COLO668 (cell line): ENCODE measurements around the gene ETF1.

Experiments used
- DNase-seq: peaks from one replicate; lab custom pipeline; 2025; ENCODE audit not compliant: unreplicated experiment; lab: John Stamatoyannopoulos, UW

Gene ETF1

DNA sequence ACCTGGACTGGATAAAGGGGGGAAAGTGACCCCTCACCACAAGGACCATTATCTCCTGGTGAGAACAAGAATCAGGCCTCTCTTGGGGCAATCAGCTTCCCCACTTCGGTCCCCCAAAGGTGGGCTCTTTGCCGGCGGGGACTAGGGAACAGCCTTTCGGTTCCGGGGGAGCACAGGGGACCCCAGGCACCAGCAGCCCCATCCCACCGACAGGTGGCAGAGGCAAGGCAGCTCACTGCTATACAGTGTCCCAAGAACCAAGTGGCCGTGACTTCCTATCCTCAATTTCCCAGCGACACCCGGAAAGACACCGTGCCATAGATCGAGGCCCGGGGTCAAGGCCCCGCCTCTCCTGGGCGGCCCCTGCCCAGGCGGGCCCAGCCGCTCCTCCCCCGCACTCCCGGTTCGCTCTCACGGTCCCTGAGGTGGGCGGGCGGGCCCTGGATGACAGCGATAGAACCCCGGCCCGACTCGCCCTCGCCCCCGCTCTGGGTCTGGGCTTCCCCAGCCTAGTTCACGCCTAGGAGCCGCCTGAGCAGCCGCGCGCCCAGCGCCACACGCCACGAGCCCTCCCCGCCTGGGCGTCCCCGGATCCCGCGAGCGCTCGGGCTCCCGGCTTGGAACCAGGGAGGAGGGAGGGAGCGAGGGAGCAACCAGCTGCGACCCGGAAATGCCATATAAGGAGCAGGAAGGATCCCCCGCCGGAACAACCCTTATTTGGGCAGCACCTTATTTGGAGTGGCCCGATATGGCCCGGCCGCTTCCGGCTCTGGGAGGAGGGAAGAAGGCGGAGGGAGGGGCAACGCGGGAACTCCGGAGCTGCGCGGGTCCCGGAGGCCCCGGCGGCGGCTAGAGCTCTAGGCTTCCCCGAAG, 78.4 kb downstream of the ETF1 start:
- peak; percentile 94 for DNase-seq

DNA sequence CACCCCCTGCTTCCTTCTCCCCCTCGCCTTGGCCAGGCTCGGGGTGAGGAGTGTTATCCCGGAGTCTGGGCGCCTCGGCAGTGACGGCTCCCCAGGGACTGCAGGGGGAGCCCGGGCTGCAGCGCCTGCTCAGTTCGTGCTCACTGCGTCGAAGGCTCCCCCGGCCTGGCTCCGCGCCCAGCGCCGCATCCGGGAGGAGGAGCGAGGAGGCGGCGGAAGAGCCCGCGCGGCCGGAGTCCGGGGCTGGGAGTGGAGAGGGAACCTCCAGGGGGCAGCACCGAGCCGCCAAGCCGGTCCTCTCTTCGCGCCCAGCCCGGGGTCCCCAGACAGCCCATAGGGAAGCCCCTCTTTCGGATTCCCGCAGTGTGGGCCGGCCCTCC, 79.0 kb downstream of the ETF1 start:
- DNase-seq, result peak; percentile 94

DNA sequence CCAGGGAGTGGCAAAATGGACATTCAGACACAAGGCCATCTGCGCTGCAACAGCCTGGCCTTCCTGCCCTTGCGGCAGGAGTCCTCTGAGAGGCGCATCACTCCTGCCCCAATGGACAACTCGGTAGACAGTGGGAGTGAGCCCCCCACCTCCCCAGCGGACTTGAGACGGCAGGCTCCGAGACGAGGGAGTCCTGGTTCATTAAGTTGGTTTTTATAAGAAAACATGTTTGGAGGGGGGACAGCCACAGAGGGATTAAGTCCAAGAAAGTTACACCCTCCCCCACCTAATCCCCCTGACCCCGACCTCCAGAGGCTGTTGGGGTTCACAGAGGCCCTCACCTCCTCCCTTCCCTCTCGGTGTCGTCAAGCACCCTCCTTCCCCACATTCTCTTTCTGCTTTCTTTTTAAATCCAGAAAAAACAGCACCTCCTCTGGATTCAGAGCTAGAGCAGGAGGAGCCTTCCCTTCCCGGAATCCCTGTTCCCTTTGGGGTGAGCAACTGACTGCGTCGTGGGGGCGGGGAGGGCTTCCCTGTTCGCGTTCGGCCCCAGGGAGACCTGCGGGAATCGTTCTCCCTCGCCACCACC, 79.5 kb downstream of the ETF1 start:
- peak; percentile 9 for DNase-seq

DNA sequence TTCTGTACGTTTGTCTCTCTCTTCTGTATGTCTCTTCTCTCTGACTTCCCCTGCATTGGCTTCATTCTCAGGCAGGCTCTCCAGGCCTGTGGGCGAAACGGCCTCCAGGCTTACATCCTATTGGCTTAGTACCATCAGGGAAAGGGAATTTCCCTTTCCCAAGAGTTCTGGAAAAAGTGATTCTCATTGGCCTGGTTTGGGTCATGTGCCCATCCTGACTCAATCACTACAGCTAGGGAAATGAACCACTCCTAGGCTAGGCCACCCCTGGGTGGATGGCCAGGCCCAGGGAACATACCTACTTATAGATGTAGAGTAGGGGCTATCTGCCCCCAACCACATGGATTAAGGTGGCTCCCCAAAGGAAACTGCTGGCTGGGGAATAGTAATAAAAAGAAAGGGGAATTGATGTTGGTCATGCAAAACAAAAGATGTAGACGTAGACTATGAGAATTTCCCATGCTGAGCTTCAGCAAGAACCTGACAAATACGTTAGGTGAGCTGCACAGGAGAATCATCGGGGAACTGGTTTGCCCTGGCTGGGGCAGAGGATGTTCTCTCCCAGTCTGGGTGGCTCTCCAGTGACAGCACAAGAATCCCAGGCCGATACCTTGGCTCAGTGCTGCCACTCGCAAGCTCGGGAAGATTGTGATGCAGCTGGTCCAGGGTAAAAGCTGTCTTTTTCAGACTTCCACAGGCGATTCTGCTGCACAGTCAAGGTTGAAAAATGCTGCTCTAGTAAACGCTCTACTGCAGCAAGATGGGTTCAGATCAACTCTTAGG, 81.5 kb downstream of the ETF1 start:
- DNase-seq, result no peak

DNA sequence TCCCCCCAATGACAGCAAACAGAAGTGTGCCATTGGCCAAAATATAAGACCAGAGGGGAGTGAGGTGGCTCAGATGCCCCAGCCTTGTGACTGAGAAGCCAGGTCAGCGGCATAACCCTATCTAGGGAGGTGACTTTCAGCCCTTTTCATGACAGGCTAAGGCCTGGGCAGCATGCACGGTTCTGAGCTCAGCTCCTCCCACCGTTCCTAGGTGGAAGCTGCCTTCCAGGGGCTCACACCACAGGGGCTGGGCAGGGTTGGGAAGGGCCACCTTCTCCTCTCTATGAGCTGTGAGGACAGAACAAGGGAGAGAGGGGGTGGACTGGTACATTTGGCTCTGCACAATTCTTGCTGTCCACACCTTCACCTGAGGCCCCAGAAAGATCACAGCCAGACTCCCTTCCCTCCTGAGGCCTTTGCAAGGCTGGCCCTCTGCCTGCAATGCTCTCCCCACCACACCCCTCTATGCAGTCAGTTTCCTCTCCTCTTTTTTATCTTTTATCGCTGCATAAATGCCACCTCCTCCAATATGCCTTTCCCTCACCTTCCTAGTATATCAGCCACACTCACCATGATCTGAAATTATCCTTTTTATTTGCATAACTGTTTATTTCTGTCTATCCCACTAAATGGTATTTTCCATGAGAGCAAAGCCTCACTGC, 82.9 kb downstream of the ETF1 start:
- no peak for DNase-seq

DNA sequence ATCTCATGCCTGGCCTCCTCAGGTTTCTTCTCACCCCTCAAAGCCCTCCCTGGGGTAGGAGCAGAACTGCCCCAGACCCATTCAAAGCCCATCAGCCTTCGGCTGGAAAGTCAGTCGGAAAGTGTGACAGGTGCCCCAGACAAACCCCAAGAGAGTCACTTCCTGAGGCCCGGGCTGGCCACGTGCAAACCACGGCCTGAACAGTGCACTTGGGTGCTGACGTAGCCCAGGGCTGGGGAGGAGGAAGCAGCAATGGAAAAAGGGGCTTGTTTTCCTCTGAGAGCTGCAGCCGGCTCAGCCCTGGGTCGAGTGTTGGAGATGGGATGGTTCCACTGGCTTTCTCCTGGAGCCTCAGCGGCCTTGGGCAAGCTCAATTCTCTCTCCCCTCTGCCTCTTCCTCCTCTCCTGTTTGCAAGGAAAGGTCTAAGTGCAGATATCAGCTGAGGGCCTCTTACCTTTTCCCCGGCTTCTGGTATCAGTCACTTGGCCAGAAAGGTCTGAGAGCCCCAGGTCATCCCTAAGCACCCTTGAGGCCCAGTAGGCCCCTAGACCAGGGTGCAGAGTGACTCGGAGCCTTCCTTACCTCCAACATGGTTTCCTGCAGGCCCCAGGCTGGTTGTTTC, 83.6 kb downstream of the ETF1 start:
- DNase-seq, result peak; percentile 1

DNA sequence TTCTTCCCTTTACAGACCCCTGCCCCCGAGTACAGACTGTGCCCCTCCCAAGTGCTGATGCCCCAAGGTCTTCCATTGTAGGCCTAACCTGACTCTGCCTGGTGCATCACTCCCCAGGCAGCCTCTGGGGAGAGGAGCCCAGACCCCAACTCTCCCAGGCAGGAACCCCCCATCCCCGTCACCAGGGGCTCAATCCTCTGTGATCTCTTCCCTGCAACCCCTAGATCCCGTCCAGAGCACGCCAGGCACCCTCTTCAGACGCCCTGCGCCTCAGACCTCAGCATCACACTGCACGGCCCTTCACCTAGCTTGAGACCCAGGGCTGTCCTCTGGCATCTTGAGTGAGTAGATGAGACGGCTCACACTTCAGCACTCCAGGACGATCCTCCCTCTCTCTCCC, 84.2 kb downstream of the ETF1 start:
- no peak for DNase-seq

DNA sequence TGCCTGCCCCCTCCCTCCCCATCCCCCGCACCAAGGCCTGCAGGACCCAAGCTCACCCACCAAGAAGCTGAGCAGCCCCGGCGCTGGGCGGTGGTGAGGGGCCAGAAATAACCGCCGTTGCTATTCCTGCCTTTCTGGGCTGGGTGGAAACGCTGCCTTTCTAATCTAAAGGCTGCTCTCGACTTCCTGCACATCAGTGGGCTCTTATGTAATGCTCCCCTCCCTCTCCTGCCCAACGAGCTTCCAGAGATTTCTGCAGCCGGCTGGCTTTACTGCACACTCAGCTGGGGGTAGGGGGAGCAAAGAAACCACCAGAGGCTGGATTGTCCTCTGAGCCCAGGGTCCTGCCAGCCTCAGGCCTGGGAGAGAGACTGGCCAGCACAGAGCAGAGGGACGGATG, 84.7 kb downstream of the ETF1 start:
- no peak for DNase-seq

DNA sequence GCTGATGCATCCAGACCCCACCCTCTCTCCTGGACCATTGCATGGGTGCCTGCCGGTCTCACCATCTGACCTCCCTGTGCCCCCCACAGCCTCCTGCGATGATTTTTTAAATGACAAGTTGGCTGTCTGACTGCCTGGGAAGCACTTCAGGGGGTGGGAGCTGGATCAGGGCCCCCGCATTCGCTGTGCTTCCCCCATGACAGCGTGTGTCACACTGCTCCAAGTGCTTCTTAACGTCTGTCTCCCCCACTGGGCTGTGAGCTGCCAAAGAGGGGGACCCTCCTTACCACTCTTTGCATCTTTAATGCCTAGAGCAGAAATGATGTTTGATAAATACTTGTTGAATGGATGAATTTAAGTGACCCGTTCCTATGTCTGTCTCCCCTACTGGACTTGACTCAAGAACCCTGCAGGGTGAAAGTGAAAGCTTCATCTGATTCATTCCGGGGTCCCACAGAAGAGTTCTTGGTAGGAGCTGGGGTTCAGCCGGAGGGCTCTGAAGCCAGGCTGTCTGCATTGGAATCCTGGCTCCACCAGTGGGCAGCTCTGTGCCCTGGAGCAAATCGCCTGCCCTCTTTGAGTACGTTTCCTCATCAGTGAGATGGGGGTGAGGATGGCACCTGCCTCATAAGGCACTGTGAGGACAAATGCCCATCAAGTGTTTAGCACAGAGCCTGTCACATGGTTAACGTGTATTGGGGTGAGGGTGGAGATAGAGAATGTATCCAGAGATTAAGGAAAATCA, 85.3 kb downstream of the ETF1 start:
- no peak for DNase-seq
